Omental fat pad (tissue), 4 donors: ENCODE measurements around the gene ESPL1. TPM values are rescaled to one million over a fixed set of nuclear protein-coding genes. Genes with fewer than 3 reads are reported as not detected.

ENCODE experiments used
- ATAC-seq: fragments of 150-250 bp; one replicate; pipeline ENCODE4 v1.9.1; 2016; ENCODE audit warnings: mild to moderate bottlenecking, moderate library complexity; ENCODE audit not compliant: low FRiP score
- DNase-seq: peaks from one replicate; pipeline ENCODE4 v3.0.0-alpha.2; 2019; ENCODE audit warnings: low spot score
- total RNA-seq, 4 donors: library from RNA; depleted of rRNA; stranded (reverse); fragments of >200 nt; gene quantifications; one replicate each; pipeline ENCODE4 v1.1.0, GENCODE V29; 2016
- TF ChIP-seq, protein P1 (sequence below), 3 donors: fragments of 450-650 bp; IDR thresholded peaks; one replicate each; pipeline ENCODE4 v1.5.1; 2016 to 2017; ENCODE audit warnings: antibody characterized with exemption in 3 of 3, mild to moderate bottlenecking in 3 of 3, moderate library complexity in 2 of 3

The ESPL1 gene
- total RNA-seq, 4 donors from 2014 or later = 0.63 to 2.0 (median 0.90) TPM

DNA sequence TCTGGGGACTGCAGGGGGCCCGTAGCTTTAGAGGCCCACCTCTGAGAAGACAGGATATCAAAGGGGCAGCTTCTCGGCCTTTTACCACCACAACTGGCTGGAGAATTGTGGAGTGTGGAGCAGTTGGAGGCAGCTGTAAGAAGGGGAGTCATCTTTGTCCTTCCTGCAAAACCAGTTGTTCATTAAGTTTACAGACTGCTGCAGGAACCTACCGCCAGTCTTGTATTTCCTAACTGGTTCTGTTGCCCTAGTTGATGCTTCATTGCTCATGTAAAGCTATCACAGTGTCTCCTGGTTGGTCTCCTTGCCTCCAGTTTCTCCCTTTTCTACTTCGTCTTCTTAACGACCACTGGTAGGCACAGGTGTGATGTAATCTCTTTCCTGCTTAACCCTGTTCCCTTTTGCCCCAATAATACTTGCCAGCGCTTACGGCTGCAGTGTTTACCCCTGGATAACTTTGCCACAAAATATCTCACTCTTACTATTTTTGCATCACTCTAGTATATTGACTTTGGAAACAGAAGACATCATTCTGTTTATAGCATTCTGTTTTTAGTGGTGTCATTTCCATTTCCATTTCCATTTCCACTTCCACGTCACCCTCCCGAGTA is 11.9 kb downstream of the ESPL1 start:
- ATAC-seq (no peak), DNase-seq (no peak)
- TF ChIP-seq, protein P1, sequence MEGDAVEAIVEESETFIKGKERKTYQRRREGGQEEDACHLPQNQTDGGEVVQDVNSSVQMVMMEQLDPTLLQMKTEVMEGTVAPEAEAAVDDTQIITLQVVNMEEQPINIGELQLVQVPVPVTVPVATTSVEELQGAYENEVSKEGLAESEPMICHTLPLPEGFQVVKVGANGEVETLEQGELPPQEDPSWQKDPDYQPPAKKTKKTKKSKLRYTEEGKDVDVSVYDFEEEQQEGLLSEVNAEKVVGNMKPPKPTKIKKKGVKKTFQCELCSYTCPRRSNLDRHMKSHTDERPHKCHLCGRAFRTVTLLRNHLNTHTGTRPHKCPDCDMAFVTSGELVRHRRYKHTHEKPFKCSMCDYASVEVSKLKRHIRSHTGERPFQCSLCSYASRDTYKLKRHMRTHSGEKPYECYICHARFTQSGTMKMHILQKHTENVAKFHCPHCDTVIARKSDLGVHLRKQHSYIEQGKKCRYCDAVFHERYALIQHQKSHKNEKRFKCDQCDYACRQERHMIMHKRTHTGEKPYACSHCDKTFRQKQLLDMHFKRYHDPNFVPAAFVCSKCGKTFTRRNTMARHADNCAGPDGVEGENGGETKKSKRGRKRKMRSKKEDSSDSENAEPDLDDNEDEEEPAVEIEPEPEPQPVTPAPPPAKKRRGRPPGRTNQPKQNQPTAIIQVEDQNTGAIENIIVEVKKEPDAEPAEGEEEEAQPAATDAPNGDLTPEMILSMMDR (IDR thresholded peaks at IDR 0.05) = no peak

- TF ChIP-seq, protein P1 (IDR thresholded peaks at IDR 0.05) = no peak
- ATAC-seq = no peak
- DNase-seq = no peak
Observed at GRCh38 chr12:53286448-53286847, 18.3 kb downstream of the ESPL1 start.

GRCh38 chr12:53287741-53288216 is 19.7 kb downstream of the ESPL1 start:
- DNase-seq = peak; percentile 41
- peak; percentile 62 for ATAC-seq
- TF ChIP-seq, protein P1 (IDR thresholded peaks at IDR 0.05) = no peak

- no peak for DNase-seq
- ATAC-seq = no peak
- TF ChIP-seq, protein P1 (IDR thresholded peaks at IDR 0.05) = no peak
Observed at GRCh38 chr12:53288322-53288721, 20.2 kb downstream of the ESPL1 start.

DNA sequence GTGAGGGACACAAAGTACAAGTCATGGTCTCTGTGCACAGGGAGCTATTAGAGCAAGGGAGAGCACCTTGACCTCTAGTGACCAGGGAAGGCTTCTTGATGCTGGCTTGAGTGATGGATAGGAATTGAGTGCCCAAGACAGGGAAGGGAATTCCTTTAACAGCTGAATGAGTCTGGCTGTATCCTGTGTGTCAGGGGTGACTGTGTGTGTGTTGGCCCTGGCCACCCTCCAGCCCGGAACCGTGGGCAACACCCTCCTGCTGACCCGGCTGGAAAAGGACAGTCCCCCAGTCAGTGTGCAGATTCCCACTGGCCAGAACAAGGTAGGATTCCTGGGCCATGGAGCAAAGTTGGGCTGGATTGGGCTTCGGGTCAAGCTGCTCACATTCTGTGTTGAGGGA is 21.8 kb downstream of the ESPL1 start:
- DNase-seq = no peak
- no peak for ATAC-seq
- TF ChIP-seq, protein P1 (IDR thresholded peaks at IDR 0.05) = no peak

DNA sequence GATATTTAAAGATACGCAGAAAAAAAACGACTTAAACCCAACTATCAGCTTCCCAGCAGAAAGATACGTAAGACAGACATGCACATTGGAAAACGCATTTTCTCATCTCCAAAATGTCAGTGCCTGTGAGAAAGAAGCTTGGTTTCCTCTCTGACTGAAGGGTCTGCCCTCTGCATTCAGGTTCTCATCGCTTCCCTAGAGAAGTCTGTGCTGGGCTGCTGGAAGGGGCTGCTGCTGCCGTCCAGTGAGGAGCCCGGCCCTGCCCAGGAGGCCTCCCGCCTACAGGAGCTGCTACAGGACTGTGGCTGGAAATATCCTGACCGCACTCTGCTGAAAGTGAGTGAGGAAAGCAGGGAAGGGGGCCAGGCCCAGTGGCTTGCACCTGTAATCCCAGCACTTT is 22.6 kb downstream of the ESPL1 start:
- DNase-seq = no peak
- ATAC-seq = no peak
- TF ChIP-seq, protein P1 (IDR thresholded peaks at IDR 0.05) = no peak

DNA sequence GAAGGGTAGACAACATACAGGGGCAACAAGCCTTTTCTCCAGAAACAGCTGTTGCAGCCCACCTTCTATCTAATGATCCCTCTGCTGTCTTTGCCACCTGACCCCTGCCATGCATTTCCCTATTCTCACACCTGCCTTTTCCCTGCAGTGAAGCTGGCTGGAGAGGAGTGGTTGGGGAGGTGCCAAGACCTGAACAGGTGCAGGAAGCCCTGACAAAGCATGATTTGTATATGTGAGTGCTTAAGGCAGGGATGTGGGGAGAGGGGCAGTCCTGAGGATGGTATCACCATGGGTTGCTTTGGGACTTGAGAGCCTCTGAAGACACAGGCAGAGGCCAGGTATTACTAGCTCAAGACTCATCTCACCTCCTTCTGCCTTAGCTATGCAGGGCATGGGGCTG is 24.3 kb downstream of the ESPL1 start:
- TF ChIP-seq, protein P1 (IDR thresholded peaks at IDR 0.05) = no peak
- ATAC-seq (no peak), DNase-seq (no peak)
